Trophoblast cell (in vitro differentiated cells and primary cell): ENCODE results near the gene PPP2R2C.

Source experiments
- DNase-seq, 2 donors: peaks; one replicate each; pipeline ENCODE4 v3.0.0-alpha.2; 2016
- H2AFZ ChIP-seq: 2 replicates; pipeline ENCODE4 v1.6.1; 2013; ENCODE audit warnings: low read length, moderate library complexity, mild to moderate bottlenecking; ENCODE audit not compliant: insufficient read depth, poor library complexity
- H2AK5ac ChIP-seq: 2 replicates; pipeline ENCODE4 v1.6.1; 2013; ENCODE audit warnings: mild to moderate bottlenecking, low read length
- H2BK120ac ChIP-seq: 2 replicates; pipeline ENCODE4 v1.6.1; 2013; ENCODE audit warnings: low read length, mild to moderate bottlenecking, moderate library complexity; ENCODE audit not compliant: insufficient read depth, poor library complexity
- H2BK12ac ChIP-seq: 2 replicates; pipeline ENCODE4 v1.6.1; 2013; ENCODE audit warnings: mild to moderate bottlenecking, low read length, moderate library complexity
- H2BK5ac ChIP-seq: 2 replicates; pipeline ENCODE4 v1.6.1; 2013; ENCODE audit warnings: low read length, low read depth, moderate library complexity, mild to moderate bottlenecking; ENCODE audit not compliant: poor library complexity
- H3K14ac ChIP-seq: 2 replicates; pipeline ENCODE4 v1.6.1; 2013; ENCODE audit warnings: mild to moderate bottlenecking, low read length
- H3K18ac ChIP-seq: 2 replicates; pipeline ENCODE4 v1.6.1; 2013; ENCODE audit warnings: mild to moderate bottlenecking, low read length
- H3K23ac ChIP-seq: 2 replicates; pipeline ENCODE4 v1.6.1; 2013; ENCODE audit warnings: low read length
- H3K27ac ChIP-seq: 2 replicates; pipeline ENCODE4 v1.5.1; 2013; ENCODE audit warnings: low read depth, mild to moderate bottlenecking, inconsistent platforms, low read length, moderate library complexity
- H3K27me3 ChIP-seq: 2 replicates; pipeline ENCODE4 v1.6.1; 2013; ENCODE audit warnings: inconsistent platforms, mild to moderate bottlenecking, low read length, moderate library complexity; ENCODE audit not compliant: insufficient read depth
- H3K36me3 ChIP-seq, 2 experiments: 1 replicate in 1 of 2; 2 replicates in 1 of 2; pipeline ENCODE4 v1.6.1; 2013; ENCODE audit warnings: low read length in 2 of 2, mild to moderate bottlenecking in 2 of 2, moderate library complexity in 1 of 2; ENCODE audit not compliant: insufficient read depth in 2 of 2, control insufficient read depth in 1 of 2
- H3K4ac ChIP-seq: 2 replicates; pipeline ENCODE4 v1.6.1; 2013; ENCODE audit warnings: low read depth, mild to moderate bottlenecking, low read length, moderate library complexity
- H3K4me1 ChIP-seq, 2 experiments: 1 replicate in 1 of 2; 2 replicates in 1 of 2; pipeline ENCODE4 v1.6.1; 2013; ENCODE audit warnings: low read length in 2 of 2, mild to moderate bottlenecking in 2 of 2, moderate library complexity in 1 of 2; ENCODE audit not compliant: insufficient read depth in 2 of 2, control insufficient read depth in 1 of 2
- H3K4me2 ChIP-seq: 2 replicates; pipeline ENCODE4 v1.6.1; 2013; ENCODE audit warnings: inconsistent platforms, mild to moderate bottlenecking, low read length, moderate library complexity
- H3K4me3 ChIP-seq: 2 replicates; pipeline ENCODE4 v1.5.1; 2013; ENCODE audit warnings: mild to moderate bottlenecking, low read depth, low read length, inconsistent platforms
- H3K79me1 ChIP-seq: one replicate; pipeline ENCODE4 v1.6.1; 2013; ENCODE audit warnings: low read length
- H3K79me2 ChIP-seq: 2 replicates; pipeline ENCODE4 v1.6.1; 2013; ENCODE audit warnings: low read length, mild to moderate bottlenecking; ENCODE audit not compliant: control insufficient read depth, insufficient read depth, poor library complexity
- H3K9ac ChIP-seq: 2 replicates; pipeline ENCODE4 v1.6.1; 2013; ENCODE audit warnings: mild to moderate bottlenecking, low read length
- H3K9me3 ChIP-seq: 2 replicates; pipeline ENCODE4 v1.6.1; 2013; ENCODE audit warnings: low read depth, mild to moderate bottlenecking, control low read depth, inconsistent platforms, low read length; ENCODE audit not compliant: insufficient read depth
- H4K12ac ChIP-seq: 2 replicates; pipeline ENCODE4 v1.6.1; 2013; ENCODE audit warnings: low read depth, mild to moderate bottlenecking, low read length, moderate library complexity
- H4K8ac ChIP-seq: 2 replicates; pipeline ENCODE4 v1.6.1; 2013; ENCODE audit warnings: low read depth, mild to moderate bottlenecking, low read length, moderate library complexity
- H4K91ac ChIP-seq: one replicate; pipeline ENCODE4 v1.6.1; 2013; ENCODE audit warnings: low read depth, mild to moderate bottlenecking, low read length, moderate library complexity
- WGBS: extraction: QIAGEN DNeasy Blood & Tissue Kit; methylation state at CpG from one replicate; pipeline ENCODE4 v1.1.7; 2013; ENCODE audit warnings: missing lambda C conversion rate; ENCODE audit not compliant: insufficient read length, insufficient coverage; ENCODE audit errors: extremely low coverage; 5-methylcytosine and 5-hydroxymethylcytosine counted together

PPP2R2C gene

GRCh38 chr4:6288342-6288741 is 184.1 kb downstream of the PPP2R2C start:
- Histone ChIP-seq H4K12ac (no peak overlapping the region), H3K4ac (no peak overlapping the region), H3K79me1 (no peaks in the 10 kb centered on the region), H3K27me3 (no peaks in the 10 kb centered on the region), H4K91ac (no peak overlapping the region), H3K4me1 (no peaks in the 10 kb centered on the region), H2BK5ac (no peak overlapping the region), H3K79me2 (no peaks in the 10 kb centered on the region), H3K9ac (no peak overlapping the region), H4K8ac (no peak overlapping the region), H3K9me3 (no peaks in the 10 kb centered on the region), H3K23ac (no peak overlapping the region), H2BK12ac (no peak overlapping the region), H3K4me3 (no peak overlapping the region), H3K18ac (no peak overlapping the region), H3K14ac (no peak overlapping the region), H2BK120ac (no peak overlapping the region), H3K27ac (no peak overlapping the region), H3K4me2 (no peak overlapping the region), H2AFZ (no peak overlapping the region), H3K36me3 (peaks cover 73 to 77% of the 10 kb centered on the region in 2 experiments), H2AK5ac (no peak overlapping the region)
- DNase-seq = no peak
- WGBS = no CpG with 5 or more reads among the region's 5 CpGs

GRCh38 chr4:6287017-6287788 is 185.2 kb downstream of the PPP2R2C start:
- H3K4me3 ChIP-seq = no peak overlapping the region
- no peak overlapping the region for H4K12ac ChIP-seq
- H3K4me1 ChIP-seq = no peaks in the 10 kb centered on the region

GRCh38 chr4:6283282-6283681 is 189.1 kb downstream of the PPP2R2C start:
- no peak for DNase-seq
- Histone ChIP-seq H3K79me1 (no peaks in the 10 kb centered on the region), H2BK5ac (no peak overlapping the region), H2AFZ (no peak overlapping the region), H3K9me3 (peaks cover 4% of the 10 kb centered on the region), H3K27me3 (no peaks in the 10 kb centered on the region), H3K36me3 (peaks cover 65 to 83% of the 10 kb centered on the region in 2 experiments), H3K79me2 (no peaks in the 10 kb centered on the region), H3K9ac (no peak overlapping the region), H3K4me2 (no peak overlapping the region), H2BK120ac (no peak overlapping the region), H2AK5ac (no peak overlapping the region), H3K4ac (no peak overlapping the region), H2BK12ac (no peak overlapping the region), H3K27ac (no peak overlapping the region), H3K4me3 (no peak overlapping the region), H3K23ac (no peak overlapping the region), H3K14ac (no peak overlapping the region), H4K91ac (no peak overlapping the region), H3K4me1 (peaks cover 0 to 2% of the 10 kb centered on the region in 2 experiments), H3K18ac (no peak overlapping the region), H4K8ac (no peak overlapping the region), H4K12ac (no peak overlapping the region)
- no CpG with 5 or more reads among the region's 4 CpGs for WGBS

More at GRCh38 chr4:6287017-6287788, 185.2 kb downstream of the PPP2R2C start:
- H3K9me3 ChIP-seq = peaks cover under 1% of the 10 kb centered on the region
- no peak overlapping the region for H2BK5ac ChIP-seq
- H3K27me3 ChIP-seq = no peaks in the 10 kb centered on the region
- H2BK12ac ChIP-seq = no peak overlapping the region
- no peak overlapping the region for H2AFZ ChIP-seq
- no peak overlapping the region for H3K14ac ChIP-seq
- H3K27ac ChIP-seq = no peak overlapping the region
- no peaks in the 10 kb centered on the region for H3K79me2 ChIP-seq
- peaks cover 69 to 76% of the 10 kb centered on the region in 2 experiments for H3K36me3 ChIP-seq
- H3K4ac ChIP-seq = no peak overlapping the region
- H4K91ac ChIP-seq = no peak overlapping the region
- H3K79me1 ChIP-seq = no peaks in the 10 kb centered on the region
- no peak overlapping the region for H3K9ac ChIP-seq
- no peak overlapping the region for H2BK120ac ChIP-seq
- no peak for DNase-seq
- H3K18ac ChIP-seq = no peak overlapping the region
- WGBS = no CpG with 5 or more reads among the region's 16 CpGs
- no peak overlapping the region for H2AK5ac ChIP-seq
- no peak overlapping the region for H4K8ac ChIP-seq
- no peak overlapping the region for H3K23ac ChIP-seq
- no peak overlapping the region for H3K4me2 ChIP-seq

GRCh38 chr4:6282314-6282771 is 190.1 kb downstream of the PPP2R2C start:
- H2BK12ac ChIP-seq = no peak overlapping the region
- no peak overlapping the region for H2AK5ac ChIP-seq
- H3K27me3 ChIP-seq = no peaks in the 10 kb centered on the region
- H3K4me3 ChIP-seq = no peak overlapping the region
- no peak overlapping the region for H3K27ac ChIP-seq
- no peaks in the 10 kb centered on the region for H3K79me2 ChIP-seq
- H3K14ac ChIP-seq = no peak overlapping the region
- WGBS = no CpG with 5 or more reads among the region's 6 CpGs
- no peak overlapping the region for H3K4ac ChIP-seq
- H2AFZ ChIP-seq = no peak overlapping the region
- H4K12ac ChIP-seq = no peak overlapping the region
- no peak overlapping the region for H3K4me2 ChIP-seq
- no peak for DNase-seq
- no peaks in the 10 kb centered on the region for H3K79me1 ChIP-seq
- H2BK120ac ChIP-seq = no peak overlapping the region
- peaks cover 0 to 2% of the 10 kb centered on the region in 2 experiments for H3K4me1 ChIP-seq
- H4K8ac ChIP-seq = no peak overlapping the region
- H3K9ac ChIP-seq = no peak overlapping the region
- no peak overlapping the region for H2BK5ac ChIP-seq
- no peak overlapping the region for H3K18ac ChIP-seq
- no peak overlapping the region for H3K23ac ChIP-seq
- H4K91ac ChIP-seq = no peak overlapping the region
- peaks cover 67 to 86% of the 10 kb centered on the region in 2 experiments for H3K36me3 ChIP-seq
- H3K9me3 ChIP-seq = peaks cover 4% of the 10 kb centered on the region
